ENCODE data around the gene ITIH1.
"Not testable (repeated sequence)": the region's sequence is repeated elsewhere in the genome, so short reads cannot be mapped to it uniquely, and the experiment has no call there.

- TF ChIP-seq MXI1 (conservative IDR thresholded peaks at IDR 0.05; ENCODE audit: poor library complexity, severe bottlenecking); CTCF (IDR thresholded peaks at IDR 0.05; ENCODE audit: poor library complexity, severe bottlenecking); POLR2AphosphoS5 (IDR thresholded peaks at IDR 0.05); REST (IDR thresholded peaks at IDR 0.05; ENCODE audit: borderline replicate concordance); RAD21 (conservative IDR thresholded peaks at IDR 0.05); EZH2 (IDR thresholded peaks at IDR 0.05; ENCODE audit: borderline replicate concordance, insufficient read depth, low read length, poor library complexity, severe bottlenecking); EP300 (conservative IDR thresholded peaks at IDR 0.05; ENCODE audit: poor library complexity, severe bottlenecking); SMC3 (conservative IDR thresholded peaks at IDR 0.05; ENCODE audit: poor library complexity): not testable (repeated sequence)
Measured at GRCh38 chr3:52776486-52776885, 913 bp upstream of the ITIH1 start.
